Neural cell (in vitro differentiated cells): ENCODE data around the gene LCN9. TPM values are rescaled to one million over a fixed set of nuclear protein-coding genes. Genes with fewer than 3 reads are reported as not detected.

ENCODE experiments used
- H2AFZ ChIP-seq: fragments of 200-600, 300-800 bp; sonication (generic), shearing (Covaris generic); 2 replicates; pipeline ENCODE4 v1.6.0; 2014; ENCODE audit warnings: low read depth, mild to moderate bottlenecking, antibody characterized with exemption, low read length, moderate library complexity
- H3F3A ChIP-seq: fragments of 200-600 bp; shearing (Covaris generic); 2 replicates; pipeline ENCODE4 v1.6.1; 2016; ENCODE audit warnings: mild to moderate bottlenecking, moderate library complexity, mixed read lengths, antibody characterized with exemption, low read length; ENCODE audit not compliant: insufficient read depth, poor library complexity, severe bottlenecking
- H3K27ac ChIP-seq: fragments of 200-600, 300-800 bp; sonication (generic), shearing (Covaris generic); 2 replicates; pipeline ENCODE4 v1.5.1; 2014; ENCODE audit warnings: mild to moderate bottlenecking, low read length, moderate library complexity
- H3K27me3 ChIP-seq: fragments of 300-800, 200-600 bp; sonication (generic), shearing (Covaris generic); 2 replicates; pipeline ENCODE4 v1.6.0; 2014; ENCODE audit warnings: mild to moderate bottlenecking, low read depth, low read length, moderate library complexity; ENCODE audit not compliant: insufficient read depth
- H3K36me3 ChIP-seq: fragments of 300-800, 200-600 bp; sonication (generic), shearing (Covaris generic); 2 replicates; pipeline ENCODE4 v1.5.1; 2014; ENCODE audit warnings: mild to moderate bottlenecking, antibody characterized with exemption, low read length, moderate library complexity; ENCODE audit not compliant: insufficient read depth
- H3K4me2 ChIP-seq: fragments of 300-800, 200-600 bp; sonication (generic), shearing (Covaris generic); 2 replicates; pipeline ENCODE4 v1.6.0; 2014; ENCODE audit warnings: mild to moderate bottlenecking, low read length
- H3K4me3 ChIP-seq: fragments of 300-800, 200-600 bp; sonication (generic), shearing (Covaris generic); 2 replicates; pipeline ENCODE4 v1.5.1; 2014; ENCODE audit warnings: mild to moderate bottlenecking, low read length, moderate library complexity
- H3K79me2 ChIP-seq: fragments of 200-600 bp; shearing (Covaris generic); replicated peaks from 2 replicates; pipeline ENCODE4 v1.6.0; 2014; ENCODE audit warnings: mild to moderate bottlenecking, low read length, moderate library complexity; ENCODE audit not compliant: insufficient read depth
- H3K9ac ChIP-seq: fragments of 300-800, 200-600 bp; sonication (generic), shearing (Covaris generic); 2 replicates; pipeline ENCODE4 v1.6.1; 2016; ENCODE audit warnings: mild to moderate bottlenecking, low read length, mixed read lengths
- H3K9me2 ChIP-seq: fragments of 200-600 bp; shearing (Covaris generic); 2 replicates; pipeline ENCODE4 v1.6.1; 2016; ENCODE audit warnings: mild to moderate bottlenecking, low read length, mixed read lengths; ENCODE audit not compliant: insufficient read depth
- H3K9me3 ChIP-seq: fragments of 200-600, 300-800 bp; sonication (generic), shearing (Covaris generic); 2 replicates; pipeline ENCODE4 v1.6.1; 2016; ENCODE audit warnings: mild to moderate bottlenecking, mixed run types, low read length, moderate library complexity, mixed read lengths
- H4K20me1 ChIP-seq: fragments of 200-600 bp; shearing (Covaris generic); 2 replicates; pipeline ENCODE4 v1.6.1; 2016; ENCODE audit warnings: mild to moderate bottlenecking, mixed run types; ENCODE audit not compliant: insufficient read depth
- CTCF ChIP-seq: fragments of 450-650 bp; IDR thresholded peaks from 2 replicates; pipeline ENCODE4 v1.5.1; 2014; ENCODE audit warnings: antibody characterized with exemption, mild to moderate bottlenecking, moderate library complexity; ENCODE audit not compliant: poor library complexity, severe bottlenecking
- EP300 ChIP-seq: fragments of 450-650 bp; conservative IDR thresholded peaks from 2 replicates; pipeline ENCODE4 v1.6.1; 2014; ENCODE audit warnings: antibody characterized with exemption, mild to moderate bottlenecking, moderate library complexity; ENCODE audit not compliant: poor library complexity, severe bottlenecking
- EZH2 ChIP-seq: fragments of 200-600, 300-800 bp; shearing (Covaris generic), sonication (generic); IDR thresholded peaks from 2 replicates; pipeline ENCODE4 v1.6.1; 2014; ENCODE audit warnings: antibody characterized with exemption, low read length, borderline replicate concordance, mild to moderate bottlenecking; ENCODE audit not compliant: insufficient read depth, poor library complexity, severe bottlenecking
- MXI1 ChIP-seq: fragments of 450-650 bp; conservative IDR thresholded peaks from 2 replicates; pipeline ENCODE4 v1.6.1; 2014; ENCODE audit warnings: antibody characterized with exemption, mild to moderate bottlenecking; ENCODE audit not compliant: poor library complexity, severe bottlenecking
- POLR2AphosphoS5 ChIP-seq: IDR thresholded peaks from 2 replicates; pipeline ENCODE4 v1.6.1; 2012
- RAD21 ChIP-seq: fragments of 450-650 bp; conservative IDR thresholded peaks from 2 replicates; pipeline ENCODE4 v1.6.1; 2014; ENCODE audit warnings: antibody characterized with exemption, mild to moderate bottlenecking, moderate library complexity
- REST ChIP-seq: IDR thresholded peaks from 2 replicates; pipeline ENCODE4 v1.6.1; 2012; ENCODE audit warnings: borderline replicate concordance
- SMC3 ChIP-seq: fragments of 450-650 bp; conservative IDR thresholded peaks from 2 replicates; pipeline ENCODE4 v1.6.1; 2014; ENCODE audit warnings: antibody characterized with exemption, mild to moderate bottlenecking, moderate library complexity; ENCODE audit not compliant: poor library complexity
- TAF1 ChIP-seq: IDR thresholded peaks from 2 replicates; pipeline ENCODE4 v1.6.1; 2012; ENCODE audit warnings: low read depth
- polyA plus RNA-seq: library from polyadenylated mRNA; depleted of rRNA; stranded (reverse); fragments of >200 nt; gene quantifications from 2 replicates; pipeline ENCODE4 v1.2.3, GENCODE V29; 2014

The LCN9 gene
- polyA plus RNA-seq, 1 donor from 2014 or later, result 2.5 TPM

- Histone ChIP-seq H3K27ac (no peak overlapping the region), H3K9me3 (no peaks in the 10 kb centered on the region), H2AFZ (no peak overlapping the region), H3K4me2 (no peak overlapping the region), H3K9me2 (no peaks in the 10 kb centered on the region), H3K9ac (no peak overlapping the region), H3K79me2 (no peaks in the 10 kb centered on the region), H3F3A (no peaks in the 10 kb centered on the region), H3K4me3 (no peak overlapping the region), H4K20me1 (no peaks in the 10 kb centered on the region), H3K36me3 (no peaks in the 10 kb centered on the region), H3K27me3 (no peaks in the 10 kb centered on the region)
- no peak for TF ChIP-seq TAF1
- no peak for TF ChIP-seq EP300
- no peak for TF ChIP-seq SMC3
These were observed 18.1 kb downstream of the LCN9 start for GRCh38 chr9:135681161-135681560.

- Histone ChIP-seq H3K9me3 (no peaks in the 10 kb centered on the region), H2AFZ (no peak overlapping the region), H3K9ac (no peak overlapping the region), H3K79me2 (no peaks in the 10 kb centered on the region), H3K4me2 (no peak overlapping the region), H4K20me1 (no peaks in the 10 kb centered on the region), H3K36me3 (no peaks in the 10 kb centered on the region), H3F3A (no peaks in the 10 kb centered on the region), H3K9me2 (no peaks in the 10 kb centered on the region), H3K27ac (no peak overlapping the region), H3K27me3 (no peaks in the 10 kb centered on the region), H3K4me3 (no peak overlapping the region)
- TF ChIP-seq POLR2AphosphoS5 (no peak), RAD21 (no peak), REST (no peak), TAF1 (no peak), EZH2 (no peak), SMC3 (no peak), CTCF (no peak), EP300 (no peak), MXI1 (no peak)
These were observed 20.4 kb downstream of the LCN9 start for GRCh38 chr9:135683401-135684034.
